HCT116 (cell line): Measurements from ENCODE around the gene LDLRAD4.

Experiments used
- CTCF ChIP-seq, 3 experiments: fragments of 200-600 bp in 1 of 3; sonication (generic) in 1 of 3; IDR thresholded peaks in 2 of 3; conservative IDR thresholded peaks in 1 of 3; 2 replicates each; pipeline ENCODE4 v1.5.1; 2012 to 2017; ENCODE audit warnings: low read depth in 2 of 3, low read length in 2 of 3, antibody characterized with exemption in 1 of 3, borderline replicate concordance in 1 of 3, control low read depth in 1 of 3, mild to moderate bottlenecking in 1 of 3, mixed read lengths in 1 of 3, mixed run types in 1 of 3, moderate library complexity in 1 of 3; ENCODE audit not compliant: insufficient read depth in 1 of 3
- ELF1 ChIP-seq: IDR thresholded peaks from 2 replicates; pipeline ENCODE4 v1.6.1; 2012; ENCODE audit warnings: low read depth, borderline replicate concordance
- EZH2 ChIP-seq: fragments of 200-600 bp; sonication (generic); IDR thresholded peaks from 2 replicates; pipeline ENCODE4 v1.6.1; 2017; ENCODE audit warnings: antibody characterized with exemption, mixed run types
- EZH2phosphoT487 ChIP-seq: fragments of 200-600 bp; IDR thresholded peaks from 2 replicates; pipeline ENCODE4 v1.6.1; 2018; ENCODE audit warnings: antibody characterized with exemption, borderline replicate concordance
- POLR2A ChIP-seq: IDR thresholded peaks from 2 replicates; pipeline ENCODE4 v1.7.0; 2011; ENCODE audit warnings: borderline replicate concordance; ENCODE audit not compliant: insufficient read depth, insufficient read length; ENCODE audit errors: extremely low read depth

- TF ChIP-seq EZH2phosphoT487 (no peak), POLR2A (no peak), ELF1 (no peak), CTCF (IDR thresholded peaks at IDR 0.05 in 2 of 3, conservative IDR thresholded peaks at IDR 0.05 in 1 of 3; ENCODE audit: borderline replicate concordance in 1 of 3, insufficient read depth in 1 of 3, low read depth in 2 of 3, low read length in 2 of 3) (no peak), EZH2 (no peak)
Measured at GRCh38 chr18:13538630-13539029, 320.1 kb downstream of the LDLRAD4 start.
